Neuronal stem cell (in vitro differentiated cells): Measurements from ENCODE around the gene PRKX.
"Not testable (repeated sequence)": the region's sequence is repeated elsewhere in the genome, so short reads cannot be mapped to it uniquely, and the experiment has no call there.

Source experiments
- DNase-seq: peaks from one replicate; pipeline ENCODE4 v3.0.0-alpha.2; 2013; ENCODE audit warnings: low spot score
- H2AFZ ChIP-seq: one replicate; pipeline ENCODE4 v1.6.1; 2013; ENCODE audit warnings: mild to moderate bottlenecking, low read length, inconsistent platforms
- H2AK5ac ChIP-seq: 2 replicates; pipeline ENCODE4 v1.6.1; 2013; ENCODE audit warnings: low read depth, mild to moderate bottlenecking, inconsistent platforms, low read length, moderate library complexity, mixed read lengths
- H2BK120ac ChIP-seq: 2 replicates; pipeline ENCODE4 v1.6.1; 2013; ENCODE audit warnings: low read depth, mild to moderate bottlenecking, inconsistent platforms, low read length, moderate library complexity, mixed read lengths
- H2BK12ac ChIP-seq: one replicate; pipeline ENCODE4 v1.6.1; 2013; ENCODE audit warnings: low read length, inconsistent platforms
- H2BK15ac ChIP-seq: 2 replicates; pipeline ENCODE4 v1.6.1; 2013; ENCODE audit warnings: mild to moderate bottlenecking, low read length, inconsistent platforms, mixed read lengths
- H2BK5ac ChIP-seq: one replicate; pipeline ENCODE4 v1.6.1; 2013; ENCODE audit warnings: inconsistent platforms, mild to moderate bottlenecking, low read length, moderate library complexity
- H3K14ac ChIP-seq: one replicate; pipeline ENCODE4 v1.6.1; 2013; ENCODE audit warnings: low read length, inconsistent platforms
- H3K18ac ChIP-seq: 2 replicates; pipeline ENCODE4 v1.6.1; 2013; ENCODE audit warnings: low read length, inconsistent platforms
- H3K23ac ChIP-seq: 2 replicates; pipeline ENCODE4 v1.6.1; 2013; ENCODE audit warnings: low read depth, mild to moderate bottlenecking, mixed read lengths, low read length, inconsistent platforms; ENCODE audit not compliant: poor library complexity
- H3K27ac ChIP-seq: replicated peaks from 3 replicates; pipeline ENCODE4 v1.5.1; 2013; ENCODE audit warnings: low read length, inconsistent platforms
- H3K27me3 ChIP-seq, 3 experiments: 2 replicates each; pipeline ENCODE4 v1.6.1; 2013; ENCODE audit warnings: low read length in 3 of 3, mild to moderate bottlenecking in 2 of 3, inconsistent platforms in 1 of 3, low read depth in 1 of 3, mixed read lengths in 1 of 3, moderate library complexity in 1 of 3; ENCODE audit not compliant: control insufficient read depth in 3 of 3, insufficient read depth in 3 of 3
- H3K36me3 ChIP-seq, 2 donors: replicated peaks in 1 of 2; 2 replicates each; pipeline ENCODE4 v1.6.1; 2013; ENCODE audit warnings: low read length in 2 of 2; ENCODE audit not compliant: control insufficient read depth in 2 of 2, insufficient read depth in 2 of 2
- H3K4ac ChIP-seq: 2 replicates; pipeline ENCODE4 v1.6.1; 2013; ENCODE audit warnings: inconsistent platforms, mild to moderate bottlenecking, low read length, moderate library complexity
- H3K4me1 ChIP-seq, 2 donors: 1 replicate in 1 of 2; 2 replicates in 1 of 2; pipeline ENCODE4 v1.6.1; 2013; ENCODE audit warnings: low read length in 2 of 2, low read depth in 1 of 2; ENCODE audit not compliant: control insufficient read depth in 2 of 2, insufficient read depth in 1 of 2
- H3K4me2 ChIP-seq: one replicate; pipeline ENCODE4 v1.6.1; 2013; ENCODE audit warnings: mild to moderate bottlenecking, low read length, inconsistent platforms; ENCODE audit not compliant: insufficient read depth, poor library complexity, severe bottlenecking
- H3K4me3 ChIP-seq, 2 donors: 2 replicates each; pipeline ENCODE4 v1.5.1; 2013; ENCODE audit warnings: low read length in 2 of 2, mild to moderate bottlenecking in 2 of 2, inconsistent platforms in 1 of 2, moderate library complexity in 1 of 2
- H3K79me1 ChIP-seq: one replicate; pipeline ENCODE4 v1.6.1; 2013; ENCODE audit warnings: low read depth, mild to moderate bottlenecking, inconsistent platforms, low read length, moderate library complexity
- H3K9ac ChIP-seq: one replicate; pipeline ENCODE4 v1.6.1; 2013; ENCODE audit warnings: mild to moderate bottlenecking, low read depth, low read length, inconsistent platforms; ENCODE audit not compliant: poor library complexity
- H3K9me3 ChIP-seq, 2 donors: replicated peaks in 1 of 2; 2 replicates each; pipeline versions ENCODE3 to v1.6.1; 2013; ENCODE audit warnings: low read length in 2 of 2, mild to moderate bottlenecking in 2 of 2, inconsistent platforms in 1 of 2, low read depth in 1 of 2, mixed read lengths in 1 of 2, moderate library complexity in 1 of 2; ENCODE audit not compliant: control insufficient read depth in 2 of 2, insufficient read depth in 1 of 2
- H4K8ac ChIP-seq: one replicate; pipeline ENCODE4 v1.6.1; 2013; ENCODE audit warnings: low read depth, mild to moderate bottlenecking, inconsistent platforms, low read length, moderate library complexity
- H4K91ac ChIP-seq: one replicate; pipeline ENCODE4 v1.6.1; 2013; ENCODE audit warnings: low read length, low read depth, mild to moderate bottlenecking, inconsistent platforms; ENCODE audit not compliant: poor library complexity
- WGBS, 2 donors: extraction: QIAGEN DNeasy Blood & Tissue Kit; methylation state at CpG; one replicate each; pipeline ENCODE4 v1.1.7; 2013; ENCODE audit warnings: missing lambda C conversion rate in 2 of 2, mixed read lengths in 1 of 2; ENCODE audit not compliant: insufficient read length in 2 of 2, insufficient replicate concordance in 1 of 2; ENCODE audit errors: extremely low coverage in 2 of 2; 5-methylcytosine and 5-hydroxymethylcytosine counted together

PRKX gene

GRCh38 chrX:3711331-3711917 is 2.0 kb downstream of the PRKX start:
- Histone ChIP-seq H3K27me3 (peaks cover 0 to 20% (median 0%) of the 10 kb centered on the region in 3 experiments), H2AK5ac (no peak overlapping the region), H3K9me3 (no peaks in the 10 kb centered on the region), H3K4me2 (no peak overlapping the region), H3K4me3 (peak overlapping the region in 1 of 2 donors; percentile 67), H4K8ac (no peak overlapping the region), H2BK120ac (no peak overlapping the region), H3K9ac (no peak overlapping the region), H3K4ac (no peak overlapping the region), H3K36me3 (no peaks in the 10 kb centered on the region), H2BK5ac (no peak overlapping the region), H2BK15ac (no peak overlapping the region), H2BK12ac (no peak overlapping the region), H4K91ac (no peak overlapping the region), H3K23ac (no peak overlapping the region), H2AFZ (no peak overlapping the region), H3K79me1 (peaks cover 6% of the 10 kb centered on the region), H3K14ac (no peak overlapping the region), H3K18ac (no peak overlapping the region), H3K4me1 (no peaks in the 10 kb centered on the region), H3K27ac (no peak overlapping the region)
- WGBS, 2 donors: no CpG with 5 or more reads among the region's 16 CpGs
- no peak for DNase-seq

GRCh38 chrX:3707673-3708274 is 5.7 kb downstream of the PRKX start:
- H3K4me2 ChIP-seq: not testable (repeated sequence)

DNA sequence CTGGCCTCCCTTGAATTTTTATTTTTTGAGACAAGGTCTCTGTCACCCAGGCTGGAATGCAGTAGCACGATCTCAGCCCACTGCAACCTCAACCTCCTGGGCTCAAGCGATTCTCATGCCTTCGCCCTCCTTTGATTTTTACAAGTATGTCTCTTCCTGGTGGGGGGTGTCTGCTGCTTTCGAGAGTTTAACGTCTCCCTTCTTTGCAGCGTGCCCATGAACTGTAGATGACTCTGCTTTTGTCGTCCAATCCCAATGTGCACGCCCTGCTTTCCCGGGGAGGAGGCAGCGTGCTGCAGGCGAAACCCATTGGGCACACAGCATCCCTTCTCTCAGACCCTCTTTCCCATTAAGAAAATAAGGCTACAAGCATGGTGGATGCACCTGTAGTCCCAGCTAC is 7.0 kb downstream of the PRKX start:
- no CpG with 5 or more reads among the region's 11 CpGs for WGBS, 2 donors
- Histone ChIP-seq H2AK5ac (no peak overlapping the region), H2BK120ac (no peak overlapping the region), H2BK15ac (no peak overlapping the region), H3K4ac (no peak overlapping the region), H3K4me2 (no peak overlapping the region), H3K4me3 (no peak overlapping the region), H3K9ac (no peak overlapping the region), H2BK12ac (no peak overlapping the region), H3K79me1 (no peaks in the 10 kb centered on the region), H3K18ac (no peak overlapping the region), H3K27me3 (no peaks in the 10 kb centered on the region), H2AFZ (no peak overlapping the region), H4K91ac (no peak overlapping the region), H3K36me3 (no peaks in the 10 kb centered on the region), H3K23ac (no peak overlapping the region), H2BK5ac (no peak overlapping the region), H3K27ac (no peak overlapping the region), H3K14ac (no peak overlapping the region), H4K8ac (no peak overlapping the region), H3K9me3 (no peaks in the 10 kb centered on the region), H3K4me1 (no peaks in the 10 kb centered on the region)
- DNase-seq: no peak

More at GRCh38 chrX:3707673-3708274, 5.7 kb downstream of the PRKX start:
- not testable (repeated sequence) for H3K4me3 ChIP-seq, H2BK120ac ChIP-seq, H3K18ac ChIP-seq, H3K79me1 ChIP-seq, H2BK15ac ChIP-seq, DNase-seq, H3K27me3 ChIP-seq, H4K8ac ChIP-seq, H3K14ac ChIP-seq, H3K9me3 ChIP-seq, H3K4ac ChIP-seq, H2AK5ac ChIP-seq, H3K27ac ChIP-seq, H2AFZ ChIP-seq, H2BK12ac ChIP-seq, H3K36me3 ChIP-seq, H3K23ac ChIP-seq, H3K9ac ChIP-seq, H3K4me1 ChIP-seq, H2BK5ac ChIP-seq, H4K91ac ChIP-seq
- no CpG with 5 or more reads among the region's 8 CpGs for WGBS, 2 donors

GRCh38 chrX:3703251-3703650 is 10.2 kb downstream of the PRKX start:
- WGBS, 2 donors: no CpG with 5 or more reads among the region's 3 CpGs
- not testable (repeated sequence) for H3K79me1 ChIP-seq, H4K91ac ChIP-seq, H3K4me1 ChIP-seq, H2BK12ac ChIP-seq, H3K9ac ChIP-seq, H3K36me3 ChIP-seq, H3K14ac ChIP-seq, H2AFZ ChIP-seq, H3K27ac ChIP-seq, DNase-seq, H2AK5ac ChIP-seq, H2BK5ac ChIP-seq, H3K23ac ChIP-seq, H3K9me3 ChIP-seq, H3K27me3 ChIP-seq, H3K4me2 ChIP-seq, H3K4me3 ChIP-seq, H2BK120ac ChIP-seq, H3K4ac ChIP-seq, H4K8ac ChIP-seq, H2BK15ac ChIP-seq, H3K18ac ChIP-seq
